GM19328 (cell line): Measurements from ENCODE around the gene DDO.

ENCODE experiments used
- ATAC-seq: cut with Tn5 transposase; IDR thresholded peaks from one replicate; pipeline ENCODE4 v1.9.1; 2021; ENCODE audit warnings: mild to moderate bottlenecking, moderate library complexity; ENCODE audit not compliant: unreplicated experiment

The DDO gene

DNA sequence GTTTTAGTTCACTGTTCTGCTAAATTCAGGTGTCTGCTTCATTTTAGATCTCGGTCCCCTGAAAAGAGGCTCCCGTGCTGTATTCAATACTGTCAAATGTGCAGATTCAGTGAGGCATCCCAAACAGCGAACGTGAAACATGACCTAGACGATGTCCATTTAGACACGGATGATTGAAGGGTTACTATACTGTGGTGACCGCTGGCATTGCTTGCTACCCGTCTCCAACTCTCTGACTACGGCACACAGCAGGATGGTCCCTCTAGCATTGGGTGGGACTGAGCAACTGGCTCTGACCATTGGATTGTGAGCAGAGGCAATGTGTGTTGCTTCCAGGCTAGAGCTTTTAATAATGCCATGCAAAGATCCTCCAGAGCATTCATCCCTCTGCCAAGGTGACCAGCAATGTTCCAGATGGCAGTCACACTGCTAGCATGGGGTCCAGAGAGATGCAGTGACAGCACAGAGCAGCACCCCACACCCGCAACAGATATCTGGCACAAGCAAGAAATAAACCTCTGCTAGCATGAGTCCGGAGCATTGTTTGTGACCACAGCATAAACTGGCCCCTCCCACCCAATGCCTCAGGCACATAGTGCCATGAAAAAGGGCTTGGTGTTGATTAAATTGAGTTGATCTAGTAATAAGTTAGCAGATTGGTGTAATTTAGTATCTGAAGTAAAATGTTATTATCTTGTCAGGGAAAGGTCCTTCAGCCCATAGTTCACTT is 66.2 kb downstream of the DDO start:
- ATAC-seq = no peak

DNA sequence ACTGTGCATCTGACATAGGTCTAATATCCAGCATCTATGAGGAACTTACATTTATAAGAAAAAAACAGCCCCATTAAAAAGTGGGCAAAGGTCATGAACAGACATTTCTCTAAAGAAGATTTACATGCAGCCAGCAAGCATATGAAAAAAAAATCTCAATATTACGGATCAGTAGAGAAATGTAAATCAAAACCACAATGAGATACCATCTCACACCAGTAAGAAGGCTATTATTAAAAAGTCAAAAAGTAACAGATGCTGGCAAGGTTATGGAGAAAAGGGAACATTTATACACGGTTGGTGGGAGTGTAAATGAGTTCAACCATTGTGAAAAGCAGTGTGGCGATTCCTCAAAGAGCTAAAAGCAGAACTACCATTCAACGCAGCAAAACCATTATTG is 70.3 kb downstream of the DDO start:
- no peak for ATAC-seq

DNA sequence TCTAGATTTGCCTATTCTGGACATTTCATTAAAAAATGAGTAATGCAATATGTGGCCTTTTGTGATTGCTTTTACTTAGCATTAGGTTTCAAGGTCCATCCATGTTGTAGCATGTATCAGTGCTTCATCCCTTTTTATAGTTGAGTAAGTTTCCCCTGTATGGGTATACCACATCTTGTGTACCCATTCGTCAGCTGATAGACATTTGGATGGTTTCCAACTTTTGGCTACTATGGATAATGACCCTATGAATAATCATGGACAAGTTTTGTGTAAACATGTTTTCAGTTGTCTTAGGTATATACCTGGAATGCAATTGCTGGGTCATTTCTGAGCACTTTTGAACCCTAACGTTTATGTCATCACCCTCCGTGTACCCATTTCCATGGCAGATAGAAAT is 72.6 kb downstream of the DDO start:
- no peak for ATAC-seq
